H9 (cell line): Measurements from ENCODE around the gene FLVCR1. TPM values are rescaled to one million over a fixed set of nuclear protein-coding genes. Genes with fewer than 3 reads are reported as not detected.

Experiments used
- DNase-seq: peaks from one replicate; pipeline ENCODE4 v3.0.0-alpha.2; 2017
- H2AFZ ChIP-seq: one replicate; pipeline ENCODE4 v1.6.1; 2013; ENCODE audit warnings: mild to moderate bottlenecking, low read length, control low read depth, moderate library complexity
- H2AK5ac ChIP-seq: 2 replicates; pipeline ENCODE4 v1.6.1; 2013; ENCODE audit warnings: low read length, control low read depth, mixed read lengths; ENCODE audit not compliant: insufficient read length
- H2BK120ac ChIP-seq: one replicate; pipeline ENCODE4 v1.6.1; 2013; ENCODE audit warnings: low read depth, mild to moderate bottlenecking, low read length, control low read depth, inconsistent platforms; ENCODE audit not compliant: poor library complexity, severe bottlenecking
- H2BK12ac ChIP-seq: 2 replicates; pipeline ENCODE4 v1.6.1; 2013; ENCODE audit warnings: low read length, control low read depth, mixed read lengths, low read depth; ENCODE audit not compliant: insufficient read length
- H2BK15ac ChIP-seq: 2 replicates; pipeline ENCODE4 v1.6.1; 2013; ENCODE audit warnings: low read depth, low read length, control low read depth
- H2BK20ac ChIP-seq: one replicate; pipeline ENCODE4 v1.6.1; 2013; ENCODE audit warnings: low read depth, mild to moderate bottlenecking, low read length, control low read depth, inconsistent platforms; ENCODE audit not compliant: poor library complexity, severe bottlenecking
- H2BK5ac ChIP-seq: 2 replicates; pipeline ENCODE4 v1.6.1; 2013; ENCODE audit warnings: low read length, control low read depth, mixed read lengths; ENCODE audit not compliant: insufficient read length
- H3K14ac ChIP-seq: 2 replicates; pipeline ENCODE4 v1.6.1; 2013; ENCODE audit warnings: low read length, control low read depth; ENCODE audit not compliant: insufficient read depth
- H3K18ac ChIP-seq: 2 replicates; pipeline ENCODE4 v1.6.1; 2013; ENCODE audit warnings: low read depth, mild to moderate bottlenecking, mixed read lengths, low read length, control low read depth; ENCODE audit not compliant: insufficient read length
- H3K23ac ChIP-seq: 2 replicates; pipeline ENCODE4 v1.6.1; 2013; ENCODE audit warnings: low read length, control low read depth, mixed read lengths, low read depth; ENCODE audit not compliant: insufficient read length
- H3K23me2 ChIP-seq: 2 replicates; pipeline ENCODE4 v1.6.1; 2013; ENCODE audit warnings: low read depth, mild to moderate bottlenecking, mixed read lengths, low read length, control low read depth; ENCODE audit not compliant: insufficient read length, poor library complexity, severe bottlenecking
- H3K27ac ChIP-seq: 2 replicates; pipeline ENCODE4 v1.5.1; 2013; ENCODE audit warnings: low read length, control low read depth, mixed read lengths, low read depth; ENCODE audit not compliant: insufficient read length
- H3K27me3 ChIP-seq: 2 replicates; pipeline ENCODE4 v1.6.1; 2013; ENCODE audit warnings: low read length, control low read depth, inconsistent platforms; ENCODE audit not compliant: insufficient read depth
- H3K4ac ChIP-seq: 2 replicates; pipeline ENCODE4 v1.6.1; 2013; ENCODE audit warnings: low read depth, mild to moderate bottlenecking, control low read depth, inconsistent platforms, low read length, moderate library complexity
- H3K4me1 ChIP-seq: 2 replicates; pipeline ENCODE4 v1.6.1; 2013; ENCODE audit warnings: low read length, control low read depth, inconsistent platforms; ENCODE audit not compliant: insufficient read depth
- H3K4me2 ChIP-seq: 2 replicates; pipeline ENCODE4 v1.6.1; 2013; ENCODE audit warnings: low read length, control low read depth, mixed read lengths; ENCODE audit not compliant: insufficient read length, insufficient read depth
- H3K56ac ChIP-seq: 2 replicates; pipeline ENCODE4 v1.6.1; 2013; ENCODE audit warnings: low read depth, mild to moderate bottlenecking, mixed read lengths, low read length, control low read depth; ENCODE audit not compliant: insufficient read length
- H3K79me1 ChIP-seq: 2 replicates; pipeline ENCODE4 v1.6.1; 2013; ENCODE audit warnings: low read depth, mild to moderate bottlenecking, moderate library complexity, low read length, control low read depth, inconsistent platforms; ENCODE audit not compliant: insufficient read depth, poor library complexity, severe bottlenecking
- H3K79me2 ChIP-seq: 2 replicates; pipeline ENCODE4 v1.6.1; 2013; ENCODE audit warnings: low read length, control low read depth, inconsistent platforms; ENCODE audit not compliant: insufficient read depth
- H3K9ac ChIP-seq: 2 replicates; pipeline ENCODE4 v1.6.1; 2013; ENCODE audit warnings: low read length, control low read depth, mixed read lengths; ENCODE audit not compliant: insufficient read length; ENCODE audit errors: extremely low read depth
- H3K9me3 ChIP-seq: one replicate; pipeline ENCODE4 v1.6.1; 2013; ENCODE audit warnings: low read depth, low read length, inconsistent platforms; ENCODE audit not compliant: control insufficient read depth
- H3T11ph ChIP-seq: one replicate; pipeline ENCODE4 v1.6.1; 2013; ENCODE audit warnings: mild to moderate bottlenecking, low read length, control low read depth, inconsistent platforms
- H4K20me1 ChIP-seq: one replicate; pipeline ENCODE4 v1.6.1; 2013; ENCODE audit not compliant: control insufficient read depth, insufficient read length, insufficient read depth
- H4K5ac ChIP-seq: 2 replicates; pipeline ENCODE4 v1.6.1; 2013; ENCODE audit warnings: low read depth, mild to moderate bottlenecking, mixed read lengths, low read length, control low read depth; ENCODE audit not compliant: insufficient read length
- H4K8ac ChIP-seq: replicated peaks from 2 replicates; pipeline ENCODE4 v1.6.1; 2013; ENCODE audit warnings: low read length, control low read depth, mixed read lengths, low read depth; ENCODE audit not compliant: insufficient read length
- H4K91ac ChIP-seq: 2 replicates; pipeline ENCODE4 v1.6.1; 2013; ENCODE audit warnings: low read depth, mild to moderate bottlenecking, moderate library complexity, mixed read lengths, low read length, control low read depth; ENCODE audit not compliant: insufficient read length
- H3K27ac Mint-ChIP-seq, 3 experiments: 2 replicates in 2 of 3; 3 replicates in 1 of 3; pipeline ENCODE4 v1.8.0; 2020 to 2021; ENCODE audit warnings: mixed read lengths in 3 of 3, mild to moderate bottlenecking in 1 of 3, moderate library complexity in 1 of 3
- H3K27me3 Mint-ChIP-seq: 2 replicates; pipeline ENCODE4 v1.8.0; 2021; ENCODE audit warnings: low read depth, mild to moderate bottlenecking, moderate library complexity, mixed read lengths
- H3K36me3 Mint-ChIP-seq, 3 experiments: 2 replicates in 2 of 3; 3 replicates in 1 of 3; pipeline ENCODE4 v1.8.0; 2020 to 2021; ENCODE audit warnings: low read depth in 3 of 3, mixed read lengths in 3 of 3; ENCODE audit not compliant: insufficient read depth in 1 of 3
- H3K4me1 Mint-ChIP-seq, 2 experiments: 2 replicates each; pipeline ENCODE4 v1.8.0; 2020; ENCODE audit warnings: mixed read lengths in 2 of 2
- H3K4me3 Mint-ChIP-seq, 2 experiments: 2 replicates in 1 of 2; 3 replicates in 1 of 2; pipeline ENCODE4 v1.8.0; 2020 to 2021; ENCODE audit warnings: mild to moderate bottlenecking in 2 of 2, mixed read lengths in 2 of 2, moderate library complexity in 1 of 2
- H3K9me3 Mint-ChIP-seq, 2 experiments: 2 replicates in 1 of 2; 3 replicates in 1 of 2; pipeline ENCODE4 v1.8.0; 2020; ENCODE audit warnings: mild to moderate bottlenecking in 2 of 2, mixed read lengths in 2 of 2, moderate library complexity in 1 of 2
- WGBS: extraction: QIAGEN DNeasy Blood & Tissue Kit; methylation state at CpG from one replicate; pipeline ENCODE4 v1.1.7; 2013; ENCODE audit warnings: missing lambda C conversion rate, low lambda C conversion rate, mixed read lengths; ENCODE audit not compliant: insufficient read length; ENCODE audit errors: extremely low coverage; 5-methylcytosine and 5-hydroxymethylcytosine counted together
- total RNA-seq: library from RNA; stranded (reverse); gene quantifications from 2 replicates; pipeline ENCODE4 v1.2.1, GENCODE V29; 2021
- TF ChIP-seq, protein P1 (sequence below): fragments of 200-600 bp; sonication (generic); conservative IDR thresholded peaks from 3 replicates; pipeline ENCODE4 v1.8.0; 2021; ENCODE audit warnings: antibody characterized with exemption, mild to moderate bottlenecking

The FLVCR1 gene
- total RNA-seq, 1 experiment from 2014 or later, result 55.2 TPM

DNA sequence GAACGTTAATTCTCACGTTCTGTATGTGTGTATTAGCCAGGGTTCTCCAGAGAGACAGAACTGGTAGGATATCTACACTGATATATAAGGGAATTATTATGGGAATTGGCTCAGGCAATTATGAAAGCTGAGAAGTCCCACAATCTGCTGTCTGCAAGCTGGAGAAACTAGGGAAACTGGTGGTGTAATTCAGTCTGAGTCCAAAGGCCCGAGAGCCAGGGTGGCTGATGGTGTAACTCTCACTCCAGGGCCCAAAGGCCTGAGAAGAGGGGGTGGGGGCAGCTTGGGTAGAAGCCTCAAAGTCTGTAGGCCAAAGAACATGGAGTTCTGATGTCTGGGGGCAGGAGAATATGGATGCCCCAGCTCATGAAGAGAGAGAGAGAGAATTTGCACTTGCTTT is 79.0 kb downstream of the FLVCR1 start:
- H3K23ac ChIP-seq, result no peak overlapping the region
- H3K56ac ChIP-seq, result no peak overlapping the region
- H3K27me3 ChIP-seq, result no peaks in the 10 kb centered on the region
- no peak overlapping the region for H3K18ac ChIP-seq
- H2BK15ac ChIP-seq, result no peak overlapping the region
- H4K20me1 ChIP-seq, result no peaks in the 10 kb centered on the region
- peaks cover 10% of the 10 kb centered on the region for H3K4me1 ChIP-seq
- H3K27ac Mint-ChIP-seq, result no peak overlapping the region
- no peaks in the 10 kb centered on the region for H3K9me3 ChIP-seq
- peaks cover 0 to 8% (median 3%) of the 10 kb centered on the region in 3 experiments; a peak in 1 of 7 replicates for H3K36me3 Mint-ChIP-seq
- no peak overlapping the region for H4K5ac ChIP-seq
- H3K9me3 Mint-ChIP-seq, result peaks cover 0 to 4% of the 10 kb centered on the region in 2 experiments; a peak in 3 of 5 replicates
- no peak overlapping the region for H4K91ac ChIP-seq
- TF ChIP-seq, protein P1, sequence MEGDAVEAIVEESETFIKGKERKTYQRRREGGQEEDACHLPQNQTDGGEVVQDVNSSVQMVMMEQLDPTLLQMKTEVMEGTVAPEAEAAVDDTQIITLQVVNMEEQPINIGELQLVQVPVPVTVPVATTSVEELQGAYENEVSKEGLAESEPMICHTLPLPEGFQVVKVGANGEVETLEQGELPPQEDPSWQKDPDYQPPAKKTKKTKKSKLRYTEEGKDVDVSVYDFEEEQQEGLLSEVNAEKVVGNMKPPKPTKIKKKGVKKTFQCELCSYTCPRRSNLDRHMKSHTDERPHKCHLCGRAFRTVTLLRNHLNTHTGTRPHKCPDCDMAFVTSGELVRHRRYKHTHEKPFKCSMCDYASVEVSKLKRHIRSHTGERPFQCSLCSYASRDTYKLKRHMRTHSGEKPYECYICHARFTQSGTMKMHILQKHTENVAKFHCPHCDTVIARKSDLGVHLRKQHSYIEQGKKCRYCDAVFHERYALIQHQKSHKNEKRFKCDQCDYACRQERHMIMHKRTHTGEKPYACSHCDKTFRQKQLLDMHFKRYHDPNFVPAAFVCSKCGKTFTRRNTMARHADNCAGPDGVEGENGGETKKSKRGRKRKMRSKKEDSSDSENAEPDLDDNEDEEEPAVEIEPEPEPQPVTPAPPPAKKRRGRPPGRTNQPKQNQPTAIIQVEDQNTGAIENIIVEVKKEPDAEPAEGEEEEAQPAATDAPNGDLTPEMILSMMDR, result no peak
- no peaks in the 10 kb centered on the region for H3K79me1 ChIP-seq
- no peaks in the 10 kb centered on the region for H3K79me2 ChIP-seq
- H3K27ac ChIP-seq, result no peak overlapping the region
- no CpG with 5 or more reads among the region's 3 CpGs for WGBS
- H2BK5ac ChIP-seq, result no peak overlapping the region
- no peak overlapping the region for H2BK12ac ChIP-seq
- H3K4me3 Mint-ChIP-seq, result no peak overlapping the region
- no peak overlapping the region for H2BK20ac ChIP-seq
- no peak overlapping the region for H3K9ac ChIP-seq
- no peak overlapping the region for H2AFZ ChIP-seq
- no peak overlapping the region for H3K4ac ChIP-seq
- H3K14ac ChIP-seq, result no peak overlapping the region
- H3K4me1 Mint-ChIP-seq, result peaks cover 18 to 21% of the 10 kb centered on the region in 2 experiments
- no peak overlapping the region for H2AK5ac ChIP-seq
- no peak overlapping the region for H3K4me2 ChIP-seq
- H2BK120ac ChIP-seq, result no peak overlapping the region
- peaks cover 12% of the 10 kb centered on the region for H3K27me3 Mint-ChIP-seq
- no peak overlapping the region for H3T11ph ChIP-seq
- no peak overlapping the region for H4K8ac ChIP-seq
- DNase-seq, result no peak
- no peaks in the 10 kb centered on the region for H3K23me2 ChIP-seq
